NK-92 (cell line): ENCODE data around the gene WFIKKN1.
"Not testable (repeated sequence)": the region's sequence is repeated elsewhere in the genome, so short reads cannot be mapped to it uniquely, and the experiment has no call there.

Experiments used
- DNase-seq: peaks from one replicate; lab custom pipeline; 2025; ENCODE audit not compliant: unreplicated experiment; lab: John Stamatoyannopoulos, UW

Gene WFIKKN1

DNA sequence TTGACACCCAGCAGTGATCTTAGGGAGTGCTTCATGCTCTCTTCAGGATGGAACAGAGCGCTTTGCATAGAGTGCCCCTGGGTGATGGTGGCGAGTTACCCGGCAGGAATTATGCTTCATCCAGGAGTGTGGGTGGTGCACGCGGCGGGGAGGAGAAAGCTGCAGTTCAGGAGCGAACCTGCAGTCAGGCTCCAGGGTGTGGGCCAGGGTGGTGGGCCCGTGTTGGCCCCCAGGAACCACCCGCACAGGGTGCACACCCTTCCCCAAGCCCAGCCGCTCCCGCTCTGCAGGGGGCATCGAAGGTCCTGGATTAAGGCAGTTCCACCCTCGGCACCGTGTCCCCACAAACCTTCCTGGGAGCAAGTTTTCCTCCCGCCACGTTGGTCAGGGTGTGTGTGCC lies 37.0 kb upstream of the WFIKKN1 start:
- no peak for DNase-seq

- DNase-seq, result no peak
Observed at GRCh38 chr16:595094-595528, 35.7 kb upstream of the WFIKKN1 start.

GRCh38 chr16:595942-596735 lies 34.6 kb upstream of the WFIKKN1 start:
- DNase-seq, result no peak

DNA sequence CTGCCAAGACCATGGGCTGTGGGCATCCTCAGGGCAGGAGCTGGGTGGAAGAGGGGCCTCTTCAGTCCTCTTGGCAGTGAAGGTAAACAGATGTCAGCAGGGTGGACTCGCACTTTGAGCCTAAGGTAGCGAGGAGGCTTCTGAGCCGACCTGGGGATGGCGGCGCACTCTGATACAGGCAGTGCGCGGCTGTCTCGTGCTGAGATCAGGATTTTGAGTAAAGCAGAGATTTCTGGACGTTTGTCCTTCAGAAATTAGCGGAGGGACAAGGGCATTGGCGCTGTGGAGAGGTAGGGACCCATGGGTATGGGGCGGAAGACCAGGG lies 34.1 kb upstream of the WFIKKN1 start:
- DNase-seq, result no peak

DNA sequence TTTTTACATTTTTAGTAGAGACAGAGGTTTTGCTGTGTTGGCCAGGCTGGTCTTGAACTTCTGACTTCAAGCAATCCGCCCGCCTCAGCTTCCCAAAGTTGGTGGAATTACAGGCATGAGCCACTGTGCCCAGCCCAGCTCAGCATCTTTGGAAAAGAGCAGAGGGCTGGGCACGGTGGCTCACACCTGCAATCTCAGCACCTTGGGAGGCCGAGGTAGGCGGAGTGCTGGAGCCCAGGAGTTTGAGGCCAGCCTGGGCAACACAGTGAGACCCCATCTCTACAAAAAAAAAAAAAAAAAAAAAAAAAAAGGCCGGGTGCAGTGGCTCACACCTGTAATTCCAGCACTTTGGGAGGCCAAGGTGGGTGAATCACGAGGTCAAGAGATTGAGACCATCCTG lies 33.1 kb upstream of the WFIKKN1 start:
- not testable (repeated sequence) for DNase-seq

- no peak for DNase-seq
Observed at GRCh38 chr16:598823-599739, 31.7 kb upstream of the WFIKKN1 start.

DNA sequence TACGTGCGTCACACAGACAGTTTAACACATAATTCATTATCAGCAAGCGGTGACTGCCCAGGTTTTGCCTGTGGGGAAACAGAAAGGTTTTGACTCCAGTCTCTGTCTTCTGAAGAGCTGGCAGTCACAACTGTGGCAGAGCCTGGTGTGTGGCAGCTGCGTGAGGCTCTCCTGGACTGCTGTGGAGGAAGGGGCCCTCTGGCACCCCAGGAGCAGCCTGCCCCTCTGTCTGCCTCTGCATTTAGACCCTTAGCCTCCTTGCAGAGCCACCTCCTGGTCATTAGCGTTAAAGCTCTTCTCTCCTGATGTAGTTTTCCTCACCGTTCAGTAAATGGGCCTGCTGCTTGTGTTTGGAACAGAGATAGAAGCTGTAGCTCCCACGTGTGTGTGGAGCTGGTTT lies 30.0 kb upstream of the WFIKKN1 start:
- DNase-seq, result no peak

DNA sequence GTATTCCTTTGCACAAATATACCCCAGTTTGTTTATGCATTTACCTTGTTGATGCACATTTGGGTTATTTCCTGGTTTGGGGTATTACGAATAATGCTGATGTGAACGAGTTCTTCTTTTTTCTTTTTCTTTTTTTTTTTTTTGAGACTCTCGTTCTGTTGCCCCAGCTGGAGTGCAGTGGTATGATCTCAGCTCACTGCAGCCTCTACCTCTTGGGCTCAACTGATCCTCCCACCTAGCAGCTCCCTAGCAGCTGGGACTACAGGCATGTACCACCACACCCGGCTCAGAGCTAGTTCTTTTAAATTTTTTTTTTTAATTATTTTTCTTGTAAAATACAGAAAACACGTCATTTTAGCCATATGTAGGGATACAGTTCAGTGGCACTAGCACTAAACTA lies 26.9 kb upstream of the WFIKKN1 start:
- no peak for DNase-seq

- no peak for DNase-seq
Observed at GRCh38 chr16:606656-607307, 24.0 kb upstream of the WFIKKN1 start.

- no peak for DNase-seq
Observed at GRCh38 chr16:608019-608418, 22.8 kb upstream of the WFIKKN1 start.

DNA sequence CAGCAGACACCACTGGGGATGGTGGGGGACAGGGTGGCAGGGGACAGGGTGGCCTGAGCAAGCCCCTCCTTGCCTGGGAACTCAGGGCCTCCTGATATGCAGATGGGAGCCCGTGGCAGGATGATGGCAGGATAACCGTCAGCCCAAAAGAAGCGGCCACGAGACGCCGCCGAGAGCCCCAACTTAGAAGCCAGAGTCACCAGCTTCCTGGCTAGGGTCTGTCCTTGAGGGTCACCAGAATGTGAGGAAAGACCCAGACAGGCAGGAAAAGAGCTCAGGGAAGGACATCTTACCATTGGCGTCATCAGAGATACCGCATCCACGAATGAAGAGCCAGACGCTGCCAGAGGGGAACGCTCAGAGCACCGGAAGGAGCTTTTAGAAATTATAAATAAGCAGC lies 21.5 kb upstream of the WFIKKN1 start:
- DNase-seq, result no peak

GRCh38 chr16:609984-610383 lies 20.8 kb upstream of the WFIKKN1 start:
- no peak for DNase-seq

- no peak for DNase-seq
Observed at GRCh38 chr16:610513-611381, 20.0 kb upstream of the WFIKKN1 start.

DNA sequence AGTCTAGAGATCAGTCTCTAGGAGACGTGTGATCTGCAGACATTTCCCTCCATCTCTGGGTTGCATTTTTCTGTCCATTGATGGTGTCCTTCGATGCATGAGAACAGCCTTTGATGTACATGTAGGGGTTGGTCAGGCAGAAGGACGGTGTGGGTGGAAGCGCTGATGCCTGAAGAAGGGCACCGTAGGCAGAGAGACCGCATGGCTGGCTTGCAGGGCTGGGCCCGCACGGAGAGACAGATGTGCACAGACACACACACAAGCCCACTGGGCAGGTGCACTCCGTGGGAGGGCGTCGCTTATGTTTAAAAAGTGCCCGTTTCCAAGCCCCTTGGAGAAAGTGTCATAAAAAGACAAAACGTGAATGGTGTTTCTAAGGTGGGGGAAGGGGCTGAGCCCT lies 15.7 kb upstream of the WFIKKN1 start:
- DNase-seq, result no peak

GRCh38 chr16:616733-617586 lies 13.8 kb upstream of the WFIKKN1 start:
- no peak for DNase-seq

DNA sequence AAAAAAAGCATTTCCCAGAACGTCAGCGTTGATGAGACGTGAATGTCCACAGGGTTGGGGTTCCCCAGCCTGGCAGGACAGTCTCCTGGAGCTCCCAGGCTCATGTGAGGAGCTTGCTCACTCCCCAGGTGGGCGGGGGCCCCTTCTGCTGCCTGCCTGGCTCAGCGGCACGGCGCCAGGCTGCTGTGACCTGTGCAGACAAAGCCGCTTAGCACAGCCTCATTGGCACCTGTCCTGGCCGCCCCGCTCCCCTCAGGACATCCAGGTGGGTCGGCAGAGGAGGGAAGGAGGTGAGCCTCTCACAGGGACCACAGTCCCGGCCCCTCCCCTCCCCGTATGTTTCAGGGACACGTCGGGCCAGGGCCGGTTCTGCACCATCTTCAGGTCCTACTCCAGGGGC lies 12.9 kb upstream of the WFIKKN1 start:
- DNase-seq, result no peak

- DNase-seq, result no peak
Observed at GRCh38 chr16:619476-620100, 11.2 kb upstream of the WFIKKN1 start.

GRCh38 chr16:620700-621525 lies 9.9 kb upstream of the WFIKKN1 start:
- DNase-seq, result no peak
